Mesendoderm (in vitro differentiated cells): ENCODE data around the gene KCNH2.

Source experiments
- DNase-seq: peaks from one replicate; pipeline ENCODE4 v3.0.0; 2013
- H2AK5ac ChIP-seq: 2 replicates; pipeline ENCODE4 v1.6.1; 2013; ENCODE audit warnings: low read length, inconsistent platforms
- H2BK120ac ChIP-seq: 2 replicates; pipeline ENCODE4 v1.6.1; 2013; ENCODE audit warnings: low read depth, mild to moderate bottlenecking, low read length, moderate library complexity, mixed read lengths
- H2BK15ac ChIP-seq: replicated peaks from 2 replicates; pipeline ENCODE4 v1.6.1; 2013; ENCODE audit warnings: low read depth, mild to moderate bottlenecking, moderate library complexity
- H2BK5ac ChIP-seq: 2 replicates; pipeline ENCODE4 v1.6.1; 2013; ENCODE audit warnings: low read length, inconsistent platforms
- H3K18ac ChIP-seq: 2 replicates; pipeline ENCODE4 v1.6.1; 2013; ENCODE audit warnings: mild to moderate bottlenecking, low read length, mixed read lengths
- H3K23ac ChIP-seq: one replicate; pipeline ENCODE4 v1.6.1; 2013; ENCODE audit warnings: low read length
- H3K27ac ChIP-seq: 2 replicates; pipeline ENCODE4 v1.5.1; 2013; ENCODE audit warnings: low read depth, mild to moderate bottlenecking, inconsistent platforms, low read length, moderate library complexity
- H3K27me3 ChIP-seq: 2 replicates; pipeline ENCODE4 v1.6.1; 2013; ENCODE audit warnings: low read length, control low read depth, mild to moderate bottlenecking, inconsistent platforms; ENCODE audit not compliant: insufficient read depth, poor library complexity
- H3K36me3 ChIP-seq: 2 replicates; pipeline ENCODE4 v1.6.1; 2013; ENCODE audit warnings: low read length, inconsistent platforms; ENCODE audit not compliant: control insufficient read depth, insufficient read depth
- H3K4ac ChIP-seq: one replicate; pipeline ENCODE4 v1.6.1; 2013; ENCODE audit warnings: low read depth, mild to moderate bottlenecking, low read length, moderate library complexity
- H3K4me1 ChIP-seq: 2 replicates; pipeline ENCODE4 v1.6.1; 2013; ENCODE audit warnings: low read depth, low read length, inconsistent platforms; ENCODE audit not compliant: control insufficient read depth
- H3K4me2 ChIP-seq: 2 replicates; pipeline ENCODE4 v1.6.1; 2013; ENCODE audit warnings: low read length
- H3K4me3 ChIP-seq: 2 replicates; pipeline ENCODE4 v1.5.1; 2013; ENCODE audit warnings: mild to moderate bottlenecking, low read length
- H3K56ac ChIP-seq: one replicate; pipeline ENCODE4 v1.6.1; 2013; ENCODE audit warnings: low read length
- H3K79me1 ChIP-seq: 2 replicates; pipeline ENCODE4 v1.6.1; 2013; ENCODE audit warnings: low read length, inconsistent platforms
- H3K79me2 ChIP-seq: 2 replicates; pipeline ENCODE4 v1.6.1; 2013; ENCODE audit warnings: mild to moderate bottlenecking, low read length; ENCODE audit not compliant: control insufficient read depth, insufficient read depth
- H3K9ac ChIP-seq: 2 replicates; pipeline ENCODE4 v1.6.1; 2013; ENCODE audit warnings: low read length, inconsistent platforms
- H4K5ac ChIP-seq: one replicate; pipeline ENCODE4 v1.6.1; 2013; ENCODE audit warnings: low read length
- H4K8ac ChIP-seq: one replicate; pipeline ENCODE4 v1.6.1; 2013; ENCODE audit warnings: low read depth, mild to moderate bottlenecking, control low read depth, low read length, moderate library complexity
- WGBS: extraction: QIAGEN DNeasy Blood & Tissue Kit; methylation state at CpG from one replicate; pipeline ENCODE4 v1.1.7; 2013; ENCODE audit warnings: low lambda C conversion rate, missing lambda C conversion rate; ENCODE audit not compliant: insufficient coverage; ENCODE audit errors: extremely low coverage; 5-methylcytosine and 5-hydroxymethylcytosine counted together

The KCNH2 gene

GRCh38 chr7:150949971-150950491 lies 28.1 kb downstream of the KCNH2 start:
- Histone ChIP-seq H3K4ac (no peak overlapping the region), H3K23ac (no peak overlapping the region), H2BK15ac (no peak overlapping the region), H3K4me3 (no peak overlapping the region), H3K36me3 (no peaks in the 10 kb centered on the region), H3K56ac (peak overlapping the region; percentile 65), H3K4me1 (peaks cover 13% of the 10 kb centered on the region), H3K27ac (peak overlapping the region; percentile 31), H2AK5ac (peak overlapping the region; percentile 48), H3K9ac (no peak overlapping the region), H3K4me2 (no peak overlapping the region), H4K8ac (no peak overlapping the region), H3K27me3 (no peaks in the 10 kb centered on the region), H3K79me2 (no peaks in the 10 kb centered on the region), H3K79me1 (no peaks in the 10 kb centered on the region), H2BK5ac (peak overlapping the region; percentile 36), H3K18ac (peak overlapping the region; percentile 19), H2BK120ac (no peak overlapping the region), H4K5ac (no peak overlapping the region)
- DNase-seq = no peak
- no CpG with 5 or more reads among the region's 16 CpGs for WGBS

- no peak overlapping the region for H3K23ac ChIP-seq
- H3K27ac ChIP-seq = peak overlapping the region; percentile 31
- no peaks in the 10 kb centered on the region for H3K79me1 ChIP-seq
- peak overlapping the region; percentile 65 for H3K56ac ChIP-seq
- WGBS = no CpG with 5 or more reads among the region's 4 CpGs
- H2BK120ac ChIP-seq = no peak overlapping the region
- peak overlapping the region; percentile 48 for H2AK5ac ChIP-seq
- peak; percentile 87 for DNase-seq
- no peak overlapping the region for H3K9ac ChIP-seq
- H3K36me3 ChIP-seq = no peaks in the 10 kb centered on the region
- no peak overlapping the region for H2BK15ac ChIP-seq
- no peaks in the 10 kb centered on the region for H3K79me2 ChIP-seq
- peak overlapping the region; percentile 36 for H2BK5ac ChIP-seq
- H4K8ac ChIP-seq = no peak overlapping the region
- no peak overlapping the region for H3K4ac ChIP-seq
- no peak overlapping the region for H3K4me3 ChIP-seq
- H3K4me2 ChIP-seq = no peak overlapping the region
- no peaks in the 10 kb centered on the region for H3K27me3 ChIP-seq
- no peak overlapping the region for H4K5ac ChIP-seq
- peaks cover 13% of the 10 kb centered on the region for H3K4me1 ChIP-seq
- peak overlapping the region; percentile 19 for H3K18ac ChIP-seq
These were observed 28.6 kb downstream of the KCNH2 start for GRCh38 chr7:150949564-150949963.

DNA sequence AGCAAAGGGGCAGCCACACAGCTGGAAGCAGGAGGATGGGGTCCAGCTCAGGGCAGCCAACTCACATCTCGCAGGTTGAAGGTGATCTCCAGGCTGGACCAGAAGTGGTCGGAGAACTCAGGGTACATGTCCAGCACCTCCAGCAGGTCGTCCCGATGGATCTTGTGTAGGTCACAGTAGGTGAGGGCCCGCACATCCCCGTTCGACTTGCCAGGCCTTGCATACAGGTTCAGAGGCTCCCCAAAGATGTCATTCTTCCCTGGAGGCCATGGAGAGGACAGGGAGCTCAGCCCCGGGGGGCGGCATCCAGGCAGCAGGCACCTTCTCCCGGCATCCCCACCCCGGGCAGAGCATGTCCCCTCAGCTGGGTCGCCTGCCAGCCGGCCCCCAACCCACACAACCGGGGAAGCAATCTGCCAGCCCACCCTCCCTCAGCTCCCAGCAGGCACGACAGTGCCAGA lies 29.3 kb downstream of the KCNH2 start:
- Histone ChIP-seq H3K27ac (no peak overlapping the region), H2BK15ac (no peak overlapping the region), H4K5ac (no peak overlapping the region), H2BK120ac (no peak overlapping the region), H3K18ac (no peak overlapping the region), H3K9ac (no peak overlapping the region), H3K4me2 (no peak overlapping the region), H3K4me1 (peaks cover 13% of the 10 kb centered on the region), H4K8ac (no peak overlapping the region), H3K56ac (peak overlapping the region; percentile 78), H3K36me3 (no peaks in the 10 kb centered on the region), H3K23ac (peak overlapping the region; percentile 37), H3K79me1 (no peaks in the 10 kb centered on the region), H2AK5ac (no peak overlapping the region), H3K27me3 (no peaks in the 10 kb centered on the region), H2BK5ac (no peak overlapping the region), H3K4ac (no peak overlapping the region), H3K4me3 (no peak overlapping the region), H3K79me2 (no peaks in the 10 kb centered on the region)
- no peak for DNase-seq
- WGBS = no CpG with 5 or more reads among the region's 15 CpGs

DNA sequence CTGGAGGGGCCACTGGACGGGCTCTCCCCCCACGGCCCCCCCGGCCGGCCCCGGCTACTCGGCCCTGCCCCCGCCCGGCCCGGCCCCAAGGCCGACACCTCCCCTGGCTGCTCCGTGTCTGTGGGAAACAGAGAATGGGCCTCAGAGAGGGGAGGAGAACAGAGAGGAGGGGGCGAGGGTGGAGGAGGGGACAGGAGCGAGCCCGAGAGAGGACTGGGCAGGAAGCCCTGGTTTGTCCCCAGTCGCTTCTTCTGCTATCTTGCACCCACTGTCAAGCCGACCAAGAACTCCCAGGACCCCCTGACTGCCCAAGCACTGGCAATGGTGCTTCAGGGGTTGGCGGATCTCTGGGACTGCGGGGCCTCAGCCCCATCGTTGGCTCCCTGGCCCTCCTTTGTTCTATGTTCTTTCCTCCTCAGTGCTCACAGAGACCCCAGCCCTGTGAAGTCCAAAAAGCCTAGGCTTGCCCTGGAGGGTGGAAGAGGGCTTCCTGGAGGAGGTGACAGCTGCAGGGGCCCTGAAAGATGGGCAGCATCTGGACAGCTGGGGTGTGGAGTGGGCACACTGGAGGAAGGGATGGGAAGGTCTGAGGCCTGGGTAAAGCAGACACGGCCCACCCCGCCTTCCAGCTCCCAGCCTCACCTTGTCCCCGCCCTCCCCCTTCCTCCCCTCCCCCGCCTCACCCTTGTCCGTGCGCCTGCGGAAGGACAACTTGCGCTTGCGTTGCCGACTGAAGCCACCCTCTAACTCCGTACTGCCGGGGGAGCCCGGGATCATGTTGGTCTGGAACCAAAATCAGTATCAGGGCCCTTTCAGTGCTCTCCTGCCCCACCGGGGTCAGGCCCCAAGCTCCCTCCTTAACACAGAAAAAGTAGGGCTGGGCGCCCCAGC lies 30.1 kb downstream of the KCNH2 start:
- Histone ChIP-seq H2BK120ac (no peak overlapping the region), H3K27me3 (no peaks in the 10 kb centered on the region), H3K4ac (no peak overlapping the region), H3K79me1 (no peaks in the 10 kb centered on the region), H3K56ac (peak overlapping the region; percentile 69), H3K36me3 (no peaks in the 10 kb centered on the region), H3K79me2 (no peaks in the 10 kb centered on the region), H3K18ac (peak overlapping the region; percentile 10), H2AK5ac (no peak overlapping the region), H3K9ac (peak overlapping the region; percentile 44), H3K4me1 (peaks cover 13% of the 10 kb centered on the region), H4K8ac (no peak overlapping the region), H4K5ac (no peak overlapping the region), H2BK15ac (no peak overlapping the region), H2BK5ac (no peak overlapping the region), H3K4me2 (peak overlapping the region; percentile 21), H3K4me3 (no peak overlapping the region), H3K23ac (no peak overlapping the region), H3K27ac (no peak overlapping the region)
- DNase-seq = peak; percentile 32
- WGBS = no CpG with 5 or more reads among the region's 34 CpGs

- no peak overlapping the region for H3K4me3 ChIP-seq
- no peak overlapping the region for H3K23ac ChIP-seq
- peak overlapping the region; percentile 8 for H3K18ac ChIP-seq
- no peak overlapping the region for H4K5ac ChIP-seq
- H2BK5ac ChIP-seq = no peak overlapping the region
- no peak for DNase-seq
- no peak overlapping the region for H2BK15ac ChIP-seq
- no CpG with 5 or more reads among the region's 31 CpGs for WGBS
- peaks cover 13% of the 10 kb centered on the region for H3K4me1 ChIP-seq
- no peaks in the 10 kb centered on the region for H3K79me1 ChIP-seq
- no peak overlapping the region for H3K4ac ChIP-seq
- peak overlapping the region; percentile 3 for H3K56ac ChIP-seq
- H4K8ac ChIP-seq = no peak overlapping the region
- H2BK120ac ChIP-seq = no peak overlapping the region
- peak overlapping the region; percentile 49 for H3K4me2 ChIP-seq
- H3K27me3 ChIP-seq = no peaks in the 10 kb centered on the region
- no peaks in the 10 kb centered on the region for H3K36me3 ChIP-seq
- no peak overlapping the region for H2AK5ac ChIP-seq
- H3K9ac ChIP-seq = peak overlapping the region; percentile 26
- H3K27ac ChIP-seq = no peak overlapping the region
- no peaks in the 10 kb centered on the region for H3K79me2 ChIP-seq
These were observed 30.8 kb downstream of the KCNH2 start for GRCh38 chr7:150947241-150947745.
